Esophagus muscularis mucosa (tissue), 4 donors: ENCODE results near the gene SMIM15. TPM values are rescaled to one million over a fixed set of nuclear protein-coding genes. Genes with fewer than 3 reads are reported as not detected.
"Not testable (repeated sequence)": the region's sequence is repeated elsewhere in the genome, so short reads cannot be mapped to it uniquely, and the experiment has no call there.

ENCODE experiments used
- DNase-seq: peaks from one replicate; pipeline ENCODE4 v3.0.0-alpha.2; 2017; ENCODE audit errors: extremely low spot score
- H3K27ac ChIP-seq, 4 donors: fragments of 200-600 bp; sonication (generic); replicated peaks in 1 of 4; 1 replicate in 3 of 4; 2 replicates in 1 of 4; pipeline ENCODE4 v1.5.1; 2016 to 2019; ENCODE audit warnings: mild to moderate bottlenecking in 1 of 4
- H3K27me3 ChIP-seq, 4 donors: fragments of 200-600 bp; sonication (generic); one replicate each; pipeline versions ENCODE4 v1.5.1 to v1.6.0; 2016 to 2019
- H3K36me3 ChIP-seq, 4 donors: fragments of 200-600 bp; sonication (generic); one replicate each; pipeline ENCODE4 v1.5.1; 2016 to 2019
- H3K4me1 ChIP-seq, 4 donors: fragments of 200-600 bp; sonication (generic); one replicate each; pipeline ENCODE4 v1.5.1; 2016 to 2019
- H3K4me3 ChIP-seq, 4 donors: fragments of 200-600 bp; sonication (generic); 1 replicate in 2 of 4; 2 replicates in 2 of 4; pipeline ENCODE4 v1.5.1; 2016 to 2019; ENCODE audit warnings: mild to moderate bottlenecking in 4 of 4, moderate library complexity in 1 of 4
- H3K9me3 ChIP-seq, 4 donors: fragments of 200-600 bp; sonication (generic); 1 replicate in 3 of 4; 2 replicates in 1 of 4; pipeline ENCODE4 v1.5.1; 2016 to 2019
- EP300 ChIP-seq: sonication (generic); formaldehyde crosslinking; IDR thresholded peaks from one replicate; pipeline ENCODE4 v1.6.1; 2017; ENCODE audit warnings: antibody characterized with exemption
- POLR2A ChIP-seq: fragments of 450-650 bp; IDR thresholded peaks from one replicate; pipeline ENCODE4 v1.6.1; 2017; ENCODE audit warnings: antibody characterized with exemption, moderate library complexity, mild to moderate bottlenecking, low read depth
- POLR2AphosphoS5 ChIP-seq, 2 donors: sonication (generic); formaldehyde crosslinking; IDR thresholded peaks; one replicate each; pipeline ENCODE4 v1.6.1; 2017; ENCODE audit warnings: antibody characterized with exemption in 2 of 2
- WGBS: methylation state at CpG from one replicate; pipeline ENCODE4 v1.1.5; 2018; 5-methylcytosine and 5-hydroxymethylcytosine counted together
- intact Hi-C: fragments of 100-400 bp; cut with DNase I; formaldehyde crosslinking; loops from one replicate; pipeline ENCODE4 v1.15.1; 2023
- total RNA-seq, 4 donors: library from RNA; depleted of rRNA; stranded (reverse); fragments of >200 nt; gene quantifications; one replicate each; pipeline versions ENCODE4 v1.1.0 to v1.2.1, GENCODE V29; 2016
- TF ChIP-seq, protein P1 (sequence below), 3 experiments: fragments of 200-600 bp in 2 of 3; fragments of 450-650 bp in 1 of 3; sonication (generic) in 2 of 3; IDR thresholded peaks; one replicate each; pipeline ENCODE4 v1.5.1; 2017 to 2019; ENCODE audit warnings: antibody characterized with exemption in 3 of 3, mild to moderate bottlenecking in 2 of 3, moderate library complexity in 1 of 3

Gene SMIM15
- total RNA-seq, 4 donors from 2014 or later, result 17.0 to 29.6 (median 26.6) TPM

DNA sequence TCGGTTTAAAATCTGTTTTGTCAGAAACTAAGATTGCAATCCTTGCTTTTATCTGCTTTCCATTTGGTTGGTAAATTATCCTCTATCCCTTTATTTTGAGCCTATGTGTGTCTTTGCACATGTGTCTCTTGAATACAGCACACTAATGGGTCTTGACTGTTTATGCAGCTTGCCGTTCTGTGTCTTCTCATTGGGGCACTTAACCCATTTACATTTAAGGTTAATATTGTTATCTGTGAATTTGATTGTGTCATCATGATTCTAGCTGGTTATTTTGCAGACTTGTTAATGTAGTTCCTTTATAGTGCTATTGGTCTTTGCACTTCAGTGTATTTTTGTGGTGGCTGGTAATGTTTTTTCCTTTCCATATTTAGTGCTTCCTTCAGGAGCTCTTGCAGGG is 36.3 kb upstream of the SMIM15 start:
- Histone ChIP-seq H3K4me1 (no peaks in the 10 kb centered on the region), H3K4me3 (no peak overlapping the region), H3K27me3 (no peaks in the 10 kb centered on the region), H3K27ac (no peak overlapping the region), H3K36me3 (no peaks in the 10 kb centered on the region), H3K9me3 (peaks cover 0 to 9% (median 6%) of the 10 kb centered on the region in 4 donors)
- DNase-seq, result no peak
- TF ChIP-seq EP300 (no peak), POLR2AphosphoS5 (IDR thresholded peaks at IDR 0.05) (no peak), POLR2A (no peak)
- TF ChIP-seq, protein P1, sequence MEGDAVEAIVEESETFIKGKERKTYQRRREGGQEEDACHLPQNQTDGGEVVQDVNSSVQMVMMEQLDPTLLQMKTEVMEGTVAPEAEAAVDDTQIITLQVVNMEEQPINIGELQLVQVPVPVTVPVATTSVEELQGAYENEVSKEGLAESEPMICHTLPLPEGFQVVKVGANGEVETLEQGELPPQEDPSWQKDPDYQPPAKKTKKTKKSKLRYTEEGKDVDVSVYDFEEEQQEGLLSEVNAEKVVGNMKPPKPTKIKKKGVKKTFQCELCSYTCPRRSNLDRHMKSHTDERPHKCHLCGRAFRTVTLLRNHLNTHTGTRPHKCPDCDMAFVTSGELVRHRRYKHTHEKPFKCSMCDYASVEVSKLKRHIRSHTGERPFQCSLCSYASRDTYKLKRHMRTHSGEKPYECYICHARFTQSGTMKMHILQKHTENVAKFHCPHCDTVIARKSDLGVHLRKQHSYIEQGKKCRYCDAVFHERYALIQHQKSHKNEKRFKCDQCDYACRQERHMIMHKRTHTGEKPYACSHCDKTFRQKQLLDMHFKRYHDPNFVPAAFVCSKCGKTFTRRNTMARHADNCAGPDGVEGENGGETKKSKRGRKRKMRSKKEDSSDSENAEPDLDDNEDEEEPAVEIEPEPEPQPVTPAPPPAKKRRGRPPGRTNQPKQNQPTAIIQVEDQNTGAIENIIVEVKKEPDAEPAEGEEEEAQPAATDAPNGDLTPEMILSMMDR (IDR thresholded peaks at IDR 0.05), result no peak
- intact Hi-C loops, result no loop called here
- WGBS, result 95% methylated on average over 2 of the region's 2 CpGs

DNA sequence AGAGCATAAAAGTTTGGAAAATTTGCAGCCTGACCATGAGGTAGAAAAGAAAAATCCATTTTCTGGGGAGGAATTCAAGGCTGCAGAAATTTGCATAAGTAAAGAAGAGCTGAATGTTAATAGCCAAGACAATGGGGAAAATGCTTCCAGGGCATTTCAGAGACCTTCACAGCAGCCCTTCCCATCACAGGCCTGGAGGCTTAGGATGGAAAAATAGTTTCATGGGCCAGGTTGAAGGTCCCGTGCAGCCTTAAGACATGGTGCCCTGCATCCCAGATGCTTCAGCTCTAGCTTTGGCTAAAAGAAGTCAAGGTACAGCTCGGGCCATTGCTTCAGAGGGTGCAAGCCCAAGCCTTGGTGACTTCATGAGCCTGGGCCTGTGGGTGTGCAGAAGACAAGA is 25.6 kb upstream of the SMIM15 start:
- 94% methylated on average over 2 of the region's 2 CpGs for WGBS
- H3K9me3 ChIP-seq, H3K4me3 ChIP-seq, H3K36me3 ChIP-seq, DNase-seq, intact Hi-C loops, H3K27ac ChIP-seq, H3K27me3 ChIP-seq: not testable (repeated sequence)
- H3K4me1 ChIP-seq, result peaks cover 0 to 10% (median 0%) of the 10 kb centered on the region in 4 donors

DNA sequence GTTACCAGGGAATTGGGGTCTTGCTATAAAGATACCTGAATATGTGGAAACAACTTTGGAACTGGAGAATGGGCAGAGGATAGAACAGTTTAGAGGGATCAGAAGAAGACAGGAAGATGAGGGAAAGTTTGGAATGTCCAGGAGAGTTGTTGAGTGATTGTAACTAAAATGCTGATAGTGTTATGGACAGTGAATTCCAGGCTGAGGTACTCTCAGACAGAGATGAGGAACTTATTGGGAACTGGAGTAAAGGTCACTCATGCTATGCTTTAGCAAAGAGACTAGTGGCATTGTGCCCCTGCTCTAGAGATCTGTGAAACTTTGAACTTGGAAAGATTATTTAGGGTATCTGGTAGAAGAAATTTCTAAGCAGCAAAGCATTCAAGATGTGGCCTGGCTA is 25.1 kb upstream of the SMIM15 start:
- intact Hi-C loops, DNase-seq, H3K9me3 ChIP-seq: not testable (repeated sequence)

GRCh38 chr5:61186634-61187033 is 24.4 kb upstream of the SMIM15 start:
- intact Hi-C loops, result no loop called here
- peaks cover 0 to 10% (median 0%) of the 10 kb centered on the region in 4 donors for H3K4me1 ChIP-seq
- H3K27ac ChIP-seq, result no peak overlapping the region
- WGBS, result 76% methylated on average over 2 of the region's 2 CpGs
- TF ChIP-seq POLR2AphosphoS5 (IDR thresholded peaks at IDR 0.05), result no peak
- no peak for TF ChIP-seq EP300
- no peak for TF ChIP-seq POLR2A
- TF ChIP-seq, protein P1 (IDR thresholded peaks at IDR 0.05), result no peak
- no peaks in the 10 kb centered on the region for H3K27me3 ChIP-seq
- no peak overlapping the region for H3K4me3 ChIP-seq
- H3K36me3 ChIP-seq, result no peaks in the 10 kb centered on the region
- no peaks in the 10 kb centered on the region for H3K9me3 ChIP-seq
- DNase-seq, result no peak

More for the DNA sequence above, 25.1 kb upstream of the SMIM15 start:
- H3K4me1 ChIP-seq, result peaks cover 0 to 10% (median 0%) of the 10 kb centered on the region in 4 donors
- H3K27ac ChIP-seq, H3K27me3 ChIP-seq, H3K4me3 ChIP-seq, H3K36me3 ChIP-seq: not testable (repeated sequence)

DNA sequence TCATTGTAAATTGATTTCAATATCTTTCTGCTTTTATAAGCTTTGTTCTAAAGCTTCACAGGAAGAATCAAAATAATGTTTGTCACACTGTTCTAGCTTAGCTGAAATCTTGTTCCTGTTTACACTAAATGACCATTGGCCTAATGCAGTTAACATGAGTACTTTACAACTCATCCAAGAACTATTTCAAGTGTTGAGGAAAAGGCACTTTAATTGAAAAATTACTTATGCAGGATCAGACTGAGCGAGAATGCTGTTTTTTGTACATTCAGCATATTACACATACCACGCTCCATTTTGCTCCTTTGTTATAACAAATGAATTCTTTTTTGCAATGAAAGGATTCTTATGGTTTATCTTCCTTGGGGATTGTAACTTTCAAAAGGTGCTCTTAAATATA is 22.4 kb upstream of the SMIM15 start:
- no peak for DNase-seq
- H3K4me3 ChIP-seq, result no peak overlapping the region
- H3K27me3 ChIP-seq, result no peaks in the 10 kb centered on the region
- no peak for TF ChIP-seq EP300
- TF ChIP-seq, protein P1 (IDR thresholded peaks at IDR 0.05), result no peak
- TF ChIP-seq POLR2AphosphoS5 (IDR thresholded peaks at IDR 0.05), result no peak
- no peak for TF ChIP-seq POLR2A
- H3K4me1 ChIP-seq, result peaks cover 0 to 10% (median 2%) of the 10 kb centered on the region in 4 donors
- no peaks in the 10 kb centered on the region for H3K9me3 ChIP-seq
- intact Hi-C loops, result no loop called here
- H3K27ac ChIP-seq, result no peak overlapping the region
- H3K36me3 ChIP-seq, result no peaks in the 10 kb centered on the region
- WGBS, result 95% methylated on average over 2 of the region's 2 CpGs

DNA sequence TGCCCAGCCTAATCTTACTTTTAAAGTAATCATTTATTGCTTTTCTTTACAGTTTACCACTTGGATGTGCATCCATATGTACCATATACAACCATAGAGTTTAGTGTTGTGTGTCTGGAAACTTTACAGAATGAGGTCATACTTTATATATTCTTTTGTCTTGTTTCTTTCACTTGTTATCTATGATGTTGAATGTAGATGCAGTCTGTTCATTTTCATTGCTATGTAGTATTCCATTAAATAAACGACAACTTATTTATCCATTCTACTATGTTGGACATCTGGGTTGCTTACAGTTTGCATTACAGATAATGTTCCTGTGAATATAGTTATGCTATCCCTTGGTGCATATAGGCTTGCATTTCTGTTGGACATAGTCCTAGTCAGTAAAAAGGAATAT is 21.3 kb upstream of the SMIM15 start:
- WGBS, result 100% methylated on average over 1 of the region's 1 CpG
- Histone ChIP-seq H3K4me1 (peaks cover 0 to 10% (median 2%) of the 10 kb centered on the region in 4 donors), H3K9me3 (no peaks in the 10 kb centered on the region), H3K27me3 (no peaks in the 10 kb centered on the region), H3K36me3 (no peaks in the 10 kb centered on the region), H3K4me3 (no peak overlapping the region), H3K27ac (no peak overlapping the region)
- intact Hi-C loops, result no loop called here
- DNase-seq, result no peak
- TF ChIP-seq POLR2A (no peak), EP300 (no peak), POLR2AphosphoS5 (IDR thresholded peaks at IDR 0.05) (no peak)
- TF ChIP-seq, protein P1 (IDR thresholded peaks at IDR 0.05), result no peak
